HCT116 (cell line): ENCODE results near the gene ZSCAN29.

Source experiments
- CTCF ChIP-seq, 3 experiments: fragments of 200-600 bp in 1 of 3; sonication (generic) in 1 of 3; IDR thresholded peaks in 2 of 3; conservative IDR thresholded peaks in 1 of 3; 2 replicates each; pipeline ENCODE4 v1.5.1; 2012 to 2017; ENCODE audit warnings: low read depth in 2 of 3, low read length in 2 of 3, antibody characterized with exemption in 1 of 3, borderline replicate concordance in 1 of 3, control low read depth in 1 of 3, mild to moderate bottlenecking in 1 of 3, mixed read lengths in 1 of 3, mixed run types in 1 of 3, moderate library complexity in 1 of 3; ENCODE audit not compliant: insufficient read depth in 1 of 3
- ELF1 ChIP-seq: IDR thresholded peaks from 2 replicates; pipeline ENCODE4 v1.6.1; 2012; ENCODE audit warnings: low read depth, borderline replicate concordance
- EZH2 ChIP-seq: fragments of 200-600 bp; sonication (generic); IDR thresholded peaks from 2 replicates; pipeline ENCODE4 v1.6.1; 2017; ENCODE audit warnings: antibody characterized with exemption, mixed run types
- EZH2phosphoT487 ChIP-seq: fragments of 200-600 bp; IDR thresholded peaks from 2 replicates; pipeline ENCODE4 v1.6.1; 2018; ENCODE audit warnings: antibody characterized with exemption, borderline replicate concordance
- MAX ChIP-seq: IDR thresholded peaks from 2 replicates; pipeline ENCODE4 v1.6.1; 2012
- POLR2A ChIP-seq: IDR thresholded peaks from 2 replicates; pipeline ENCODE4 v1.7.0; 2011; ENCODE audit warnings: borderline replicate concordance; ENCODE audit not compliant: insufficient read depth, insufficient read length; ENCODE audit errors: extremely low read depth
- POLR2AphosphoS5 ChIP-seq: IDR thresholded peaks from 2 replicates; pipeline ENCODE4 v1.6.1; 2011; ENCODE audit warnings: mild to moderate bottlenecking, low read depth, low read length, moderate library complexity
- RAD21 ChIP-seq: IDR thresholded peaks from 2 replicates; pipeline ENCODE4 v1.6.1; 2012; ENCODE audit warnings: low read depth, mild to moderate bottlenecking
- REST ChIP-seq: IDR thresholded peaks from 2 replicates; pipeline ENCODE4 v1.6.1; 2012; ENCODE audit warnings: low read depth
- SRF ChIP-seq: IDR thresholded peaks from 2 replicates; pipeline ENCODE4 v1.6.1; 2012; ENCODE audit warnings: low read depth
- YY1 ChIP-seq: IDR thresholded peaks from 2 replicates; pipeline ENCODE4 v1.6.1; 2011; ENCODE audit warnings: low read length, low read depth, moderate library complexity, mild to moderate bottlenecking; ENCODE audit not compliant: insufficient replicate concordance; ENCODE audit errors: extremely low read depth
- ZBTB33 ChIP-seq: IDR thresholded peaks from 2 replicates; pipeline ENCODE4 v1.6.1; 2011; ENCODE audit warnings: mild to moderate bottlenecking, low read length, moderate library complexity; ENCODE audit not compliant: insufficient replicate concordance; ENCODE audit errors: extremely low read depth
- ZNF274 ChIP-seq: fragments of 200-500 bp; sonication (Bioruptor generic); IDR thresholded peaks from 2 replicates; pipeline ENCODE4 v1.6.1; 2014; ENCODE audit warnings: mild to moderate bottlenecking, low read depth, low read length, inconsistent platforms

GRCh38 chr15:43352693-43353382 is 18.0 kb downstream of the ZSCAN29 start:
- no peak for TF ChIP-seq YY1
- TF ChIP-seq EZH2phosphoT487 = no peak
- no peak for TF ChIP-seq SRF
- no peak for TF ChIP-seq ZNF274
- no peak for TF ChIP-seq POLR2A
- no peak for TF ChIP-seq EZH2
- no peak for TF ChIP-seq POLR2AphosphoS5
- no peak for TF ChIP-seq RAD21
- no peak for TF ChIP-seq CTCF (IDR thresholded peaks at IDR 0.05 in 2 of 3, conservative IDR thresholded peaks at IDR 0.05 in 1 of 3; ENCODE audit: borderline replicate concordance in 1 of 3, insufficient read depth in 1 of 3, low read depth in 2 of 3, low read length in 2 of 3)
- TF ChIP-seq ELF1 = no peak
- no peak for TF ChIP-seq REST
- no peak for TF ChIP-seq MAX
- no peak for TF ChIP-seq ZBTB33
